HG02943 (cell line): ENCODE measurements around the gene ARL6IP6.

Source experiments
- ATAC-seq: cut with Tn5 transposase; IDR thresholded peaks from one replicate; pipeline ENCODE4 v1.9.1; 2021; ENCODE audit warnings: mild to moderate bottlenecking, low read depth, moderate library complexity; ENCODE audit not compliant: unreplicated experiment

Gene ARL6IP6

GRCh38 chr2:152718076-152718908, at the start of gene ARL6IP6:
TSS of gene ARL6IP6 (plus strand) at chr2:152718620. CDS start at chr2:152718625, 5 bp downstream.
- ATAC-seq, result peak; percentile 73

- no peak for ATAC-seq
Measured at GRCh38 chr2:152674334-152674733, 44.1 kb upstream of the ARL6IP6 start.

- ATAC-seq, result no peak
Measured at GRCh38 chr2:152676461-152676860, 42.0 kb upstream of the ARL6IP6 start.

GRCh38 chr2:152678808-152679207, 39.6 kb upstream of the ARL6IP6 start:
- no peak for ATAC-seq

GRCh38 chr2:152682663-152683062, 35.8 kb upstream of the ARL6IP6 start:
- no peak for ATAC-seq

GRCh38 chr2:152683400-152683799, 35.0 kb upstream of the ARL6IP6 start:
- no peak for ATAC-seq

- ATAC-seq, result no peak
Measured at GRCh38 chr2:152686321-152686720, 32.1 kb upstream of the ARL6IP6 start.

- ATAC-seq, result peak; percentile 60
Measured at GRCh38 chr2:152693033-152693432, 25.4 kb upstream of the ARL6IP6 start.

GRCh38 chr2:152694161-152694661, 24.2 kb upstream of the ARL6IP6 start:
- peak; percentile 59 for ATAC-seq

- ATAC-seq, result no peak
Measured at GRCh38 chr2:152695763-152696162, 22.7 kb upstream of the ARL6IP6 start.

- ATAC-seq, result no peak
Measured at GRCh38 chr2:152696476-152696875, 21.9 kb upstream of the ARL6IP6 start.

- no peak for ATAC-seq
Measured at GRCh38 chr2:152701198-152701597, 17.2 kb upstream of the ARL6IP6 start.

- ATAC-seq, result no peak
Measured at GRCh38 chr2:152706477-152707021, 11.9 kb upstream of the ARL6IP6 start.

- ATAC-seq, result no peak
Measured at GRCh38 chr2:152708742-152709141, 9.7 kb upstream of the ARL6IP6 start.

- no peak for ATAC-seq
Measured at GRCh38 chr2:152710713-152711112, 7.7 kb upstream of the ARL6IP6 start.

GRCh38 chr2:152715112-152715511, 3.3 kb upstream of the ARL6IP6 start:
- ATAC-seq, result no peak

- ATAC-seq, result no peak
Measured at GRCh38 chr2:152715854-152716428, 2.5 kb upstream of the ARL6IP6 start.

GRCh38 chr2:152716805-152717227, 1.6 kb upstream of the ARL6IP6 start:
- peak; percentile 1 for ATAC-seq

- ATAC-seq, result peak; percentile 56
Measured at GRCh38 chr2:152717228-152718075, 968 bp upstream of the ARL6IP6 start, which contains the start of gene PRPF40A. TSS of gene PRPF40A (minus strand) at chr2:152717461. CDS start at chr2:152717439, 22 bp downstream.

GRCh38 chr2:152718909-152719645, 657 bp downstream of the ARL6IP6 start:
- ATAC-seq, result peak; percentile 32
